HCT116 (cell line): ENCODE results near the gene ZFP92. TPM values are rescaled to one million over a fixed set of nuclear protein-coding genes. Genes with fewer than 3 reads are reported as not detected.

ENCODE experiments used
- ATAC-seq: fragments of 200-7000 bp; cut with Tn5 transposase; 2 replicates; pipeline ENCODE4 v1.9.1; 2020; ENCODE audit warnings: mild to moderate bottlenecking, moderate library complexity
- BruUV-seq: library from RNA; stranded (reverse); fragments of 400-500 nt; replicated peaks from 2 replicates; lab custom pipeline; 2021; lab: Mats Ljungman, UMichigan
- CTCF ChIA-PET: fragments of 300-600 bp; sonication (Branson Sonifier 250); formaldehyde crosslinking; loops from one replicate; lab custom pipeline; 2021; ENCODE audit warnings: antibody characterized with exemption; lab: Charles Lee
- POLR2A ChIA-PET: fragments of 300-600, 350-600 bp; sonication (Branson Sonifier 250); formaldehyde crosslinking; loops from one replicate; lab custom pipeline; 2021; ENCODE audit warnings: antibody characterized with exemption; lab: Charles Lee
- RAD21 ChIA-PET, 2 experiments: fragments of 300-600 bp; sonication (Branson Sonifier 250); formaldehyde crosslinking; loops; one replicate each; lab custom pipeline; 2023; ENCODE audit warnings: low total read pairs in 2 of 2; ENCODE audit not compliant: uncharacterized antibody in 2 of 2, unreplicated experiment in 2 of 2, low non-redundant PET in 1 of 2; lab: Charles Lee
- DNase-seq: peaks from one replicate; pipeline ENCODE4 v3.0.0-alpha.2; 2010; ENCODE audit warnings: low read depth, low spot score
- H2AFZ ChIP-seq: fragments of 200-600 bp; shearing (Covaris generic), sonication (generic); 2 replicates; pipeline ENCODE4 v1.6.1; 2017; ENCODE audit warnings: low read depth, mixed run types, mixed read lengths, antibody characterized with exemption, low read length; ENCODE audit not compliant: poor library complexity, severe bottlenecking
- H3K27ac ChIP-seq: 2 replicates; pipeline ENCODE4 v1.5.1; 2012; ENCODE audit warnings: low read depth, low read length
- H3K27me3 ChIP-seq: fragments of 200-600 bp; sonication (generic); 2 replicates; pipeline ENCODE4 v1.6.1; 2016; ENCODE audit warnings: mixed run types, low read length, mixed read lengths; ENCODE audit not compliant: insufficient read depth
- H3K36me3 ChIP-seq, 2 experiments: fragments of 200-500 bp in 1 of 2; fragments of 200-600 bp in 1 of 2; sonication (Bioruptor generic) in 1 of 2; sonication (generic) in 1 of 2; 2 replicates each; pipeline versions ENCODE4 v1.5.1 to v1.6.1; 2014 to 2016; ENCODE audit warnings: low read length in 2 of 2, inconsistent platforms in 1 of 2, mixed read lengths in 1 of 2, mixed run types in 1 of 2; ENCODE audit not compliant: insufficient read depth in 2 of 2, control insufficient read depth in 1 of 2
- H3K4me1 ChIP-seq, 2 experiments: fragments of 200-600 bp in 1 of 2; sonication (generic) in 1 of 2; 2 replicates each; pipeline versions ENCODE4 v1.5.1 to v1.6.1; 2012 to 2017; ENCODE audit warnings: low read length in 2 of 2, inconsistent platforms in 1 of 2, mild to moderate bottlenecking in 1 of 2, mixed read lengths in 1 of 2, mixed run types in 1 of 2, moderate library complexity in 1 of 2; ENCODE audit not compliant: insufficient read depth in 2 of 2, control insufficient read depth in 1 of 2
- H3K4me2 ChIP-seq: fragments of 200-600 bp; sonication (generic); 2 replicates; pipeline ENCODE4 v1.6.1; 2017; ENCODE audit warnings: mixed run types, low read length, mixed read lengths
- H3K4me3 ChIP-seq, 2 experiments: fragments of 200-600 bp in 1 of 2; sonication (generic) in 1 of 2; replicated peaks in 1 of 2; 2 replicates each; pipeline ENCODE4 v1.5.1; 2011 to 2016; ENCODE audit warnings: low read length in 2 of 2, control low read depth in 1 of 2, low read depth in 1 of 2, mild to moderate bottlenecking in 1 of 2, mixed read lengths in 1 of 2, mixed run types in 1 of 2
- H3K79me2 ChIP-seq: fragments of 200-600 bp; sonication (generic); 2 replicates; pipeline ENCODE4 v1.6.1; 2017; ENCODE audit warnings: mild to moderate bottlenecking, mixed run types, low read length, moderate library complexity, mixed read lengths; ENCODE audit not compliant: insufficient read depth
- H3K9ac ChIP-seq: fragments of 200-600 bp; sonication (generic); 2 replicates; pipeline ENCODE4 v1.6.1; 2016; ENCODE audit warnings: low read length, mixed read lengths
- H3K9me2 ChIP-seq: fragments of 200-600 bp; sonication (generic), shearing (Covaris generic); 2 replicates; pipeline ENCODE4 v1.6.1; 2017; ENCODE audit warnings: mixed run types, mild to moderate bottlenecking, moderate library complexity; ENCODE audit not compliant: insufficient read depth
- H3K9me3 ChIP-seq, 2 experiments: fragments of 200-500 bp in 1 of 2; fragments of 200-600 bp in 1 of 2; sonication (Bioruptor generic) in 1 of 2; sonication (generic) in 1 of 2; 2 replicates each; pipeline ENCODE4 v1.6.1; 2014 to 2017; ENCODE audit warnings: low read length in 2 of 2, mixed read lengths in 2 of 2, inconsistent platforms in 1 of 2, low read depth in 1 of 2, mild to moderate bottlenecking in 1 of 2, mixed run types in 1 of 2, moderate library complexity in 1 of 2; ENCODE audit not compliant: control insufficient read depth in 1 of 2, insufficient read depth in 1 of 2
- H4K20me1 ChIP-seq: fragments of 200-600 bp; sonication (generic), shearing (Covaris generic); 2 replicates; pipeline ENCODE4 v1.6.1; 2017; ENCODE audit warnings: mixed run types, mild to moderate bottlenecking, moderate library complexity; ENCODE audit not compliant: insufficient read depth
- CBX3 ChIP-seq: IDR thresholded peaks from 2 replicates; pipeline ENCODE4 v1.6.1; 2012; ENCODE audit warnings: low read depth
- CEBPB ChIP-seq: IDR thresholded peaks from 2 replicates; pipeline ENCODE4 v1.6.1; 2012; ENCODE audit warnings: low read depth
- EGR1 ChIP-seq: IDR thresholded peaks from 2 replicates; pipeline ENCODE4 v1.6.1; 2012; ENCODE audit warnings: low read depth
- ELF1 ChIP-seq: IDR thresholded peaks from 2 replicates; pipeline ENCODE4 v1.6.1; 2012; ENCODE audit warnings: low read depth, borderline replicate concordance
- EZH2 ChIP-seq: fragments of 200-600 bp; sonication (generic); IDR thresholded peaks from 2 replicates; pipeline ENCODE4 v1.6.1; 2017; ENCODE audit warnings: antibody characterized with exemption, mixed run types
- EZH2phosphoT487 ChIP-seq: fragments of 200-600 bp; IDR thresholded peaks from 2 replicates; pipeline ENCODE4 v1.6.1; 2018; ENCODE audit warnings: antibody characterized with exemption, borderline replicate concordance
- FOSL1 ChIP-seq: IDR thresholded peaks from 2 replicates; pipeline ENCODE4 v1.6.1; 2012; ENCODE audit warnings: low read depth
- JUND ChIP-seq: IDR thresholded peaks from 2 replicates; pipeline ENCODE4 v1.6.1; 2012
- MAX ChIP-seq: IDR thresholded peaks from 2 replicates; pipeline ENCODE4 v1.6.1; 2012
- POLR2A ChIP-seq: IDR thresholded peaks from 2 replicates; pipeline ENCODE4 v1.7.0; 2011; ENCODE audit warnings: borderline replicate concordance; ENCODE audit not compliant: insufficient read depth, insufficient read length; ENCODE audit errors: extremely low read depth
- RAD21 ChIP-seq: IDR thresholded peaks from 2 replicates; pipeline ENCODE4 v1.6.1; 2012; ENCODE audit warnings: low read depth, mild to moderate bottlenecking
- SIN3A ChIP-seq: IDR thresholded peaks from 2 replicates; pipeline ENCODE4 v1.6.1; 2012; ENCODE audit warnings: low read depth
- SRF ChIP-seq: IDR thresholded peaks from 2 replicates; pipeline ENCODE4 v1.6.1; 2012; ENCODE audit warnings: low read depth
- TCF7L2 ChIP-seq: IDR thresholded peaks from 2 replicates; pipeline ENCODE4 v1.7.0; 2011; ENCODE audit warnings: borderline replicate concordance, inconsistent platforms; ENCODE audit not compliant: insufficient read depth, insufficient read length; ENCODE audit errors: extremely low read depth
- ZFX ChIP-seq: fragments of 450-650 bp; IDR thresholded peaks from 2 replicates; pipeline ENCODE4 v1.6.1; 2017
- ZNF274 ChIP-seq: fragments of 200-500 bp; sonication (Bioruptor generic); IDR thresholded peaks from 2 replicates; pipeline ENCODE4 v1.6.1; 2014; ENCODE audit warnings: mild to moderate bottlenecking, low read depth, low read length, inconsistent platforms
- intact Hi-C: fragments of 100-400 bp; cut with micrococcal nuclease; formaldehyde crosslinking; loops from 2 replicates; pipeline ENCODE4 v1.10.0; 2022
- total RNA-seq: library from RNA; stranded (reverse); gene quantifications from one replicate; pipeline ENCODE4 v1.2.1, GENCODE V29; 2021; ENCODE audit not compliant: unreplicated experiment
- TF ChIP-seq, protein P1 (sequence below): IDR thresholded peaks from 2 replicates; pipeline ENCODE4 v1.6.1; 2011; ENCODE audit warnings: mild to moderate bottlenecking, low read length, moderate library complexity; ENCODE audit not compliant: insufficient replicate concordance; ENCODE audit errors: extremely low read depth
- TF ChIP-seq, protein P2 (sequence below): IDR thresholded peaks from 2 replicates; pipeline ENCODE4 v1.6.1; 2012

The ZFP92 gene
- total RNA-seq, 1 experiment from 2014 or later: not detected

- H3K36me3 ChIP-seq: no peaks in the 10 kb centered on the region
- BruUV-seq: no TSS peak
- H3K4me1 ChIP-seq: no peaks in the 10 kb centered on the region
- RAD21 ChIA-PET: no interaction called here
- no peaks in the 10 kb centered on the region for H3K79me2 ChIP-seq
- intact Hi-C loops: no loop called here
- no peaks in the 10 kb centered on the region for H3K27me3 ChIP-seq
- ATAC-seq (no peak), DNase-seq (no peak)
- no peak overlapping the region for H3K4me2 ChIP-seq
- POLR2A ChIA-PET: no interaction called here
- CTCF ChIA-PET: no interaction called here
- no peaks in the 10 kb centered on the region for H3K9me3 ChIP-seq
- no peak overlapping the region for H3K4me3 ChIP-seq
- no peak overlapping the region for H2AFZ ChIP-seq
- no peak for TF ChIP-seq ZNF274
- H3K9me2 ChIP-seq: no peaks in the 10 kb centered on the region
- H3K27ac ChIP-seq: no peak overlapping the region
- no peaks in the 10 kb centered on the region for H4K20me1 ChIP-seq
- H3K9ac ChIP-seq: no peak overlapping the region
Observed at GRCh38 chrX:153380691-153381090, 30.6 kb upstream of the ZFP92 start.

GRCh38 chrX:153381684-153382532 lies 29.4 kb upstream of the ZFP92 start:
- DNase-seq (no peak), ATAC-seq (no peak)
- H3K4me1 ChIP-seq: no peaks in the 10 kb centered on the region
- no peaks in the 10 kb centered on the region for H3K27me3 ChIP-seq
- ChIA-PET CTCF (no interaction called here), POLR2A (no interaction called here), RAD21 (no interaction called here)
- no TSS peak for BruUV-seq
- H2AFZ ChIP-seq: no peak overlapping the region
- no peaks in the 10 kb centered on the region for H3K9me2 ChIP-seq
- no peak overlapping the region for H3K4me3 ChIP-seq
- no peak overlapping the region for H3K27ac ChIP-seq
- H4K20me1 ChIP-seq: no peaks in the 10 kb centered on the region
- H3K4me2 ChIP-seq: no peak overlapping the region
- H3K9me3 ChIP-seq: no peaks in the 10 kb centered on the region
- no peaks in the 10 kb centered on the region for H3K36me3 ChIP-seq
- no peaks in the 10 kb centered on the region for H3K79me2 ChIP-seq
- no peak overlapping the region for H3K9ac ChIP-seq
- intact Hi-C loops: no loop called here
- TF ChIP-seq RAD21 (no peak), EZH2phosphoT487 (no peak), FOSL1 (no peak), ZNF274 (no peak), EGR1 (no peak), ELF1 (no peak), ZFX (no peak), SIN3A (no peak), TCF7L2 (no peak), EZH2 (no peak), JUND (no peak), CEBPB (no peak), CBX3 (no peak), POLR2A (no peak), SRF (no peak), MAX (no peak)
- TF ChIP-seq, protein P1, sequence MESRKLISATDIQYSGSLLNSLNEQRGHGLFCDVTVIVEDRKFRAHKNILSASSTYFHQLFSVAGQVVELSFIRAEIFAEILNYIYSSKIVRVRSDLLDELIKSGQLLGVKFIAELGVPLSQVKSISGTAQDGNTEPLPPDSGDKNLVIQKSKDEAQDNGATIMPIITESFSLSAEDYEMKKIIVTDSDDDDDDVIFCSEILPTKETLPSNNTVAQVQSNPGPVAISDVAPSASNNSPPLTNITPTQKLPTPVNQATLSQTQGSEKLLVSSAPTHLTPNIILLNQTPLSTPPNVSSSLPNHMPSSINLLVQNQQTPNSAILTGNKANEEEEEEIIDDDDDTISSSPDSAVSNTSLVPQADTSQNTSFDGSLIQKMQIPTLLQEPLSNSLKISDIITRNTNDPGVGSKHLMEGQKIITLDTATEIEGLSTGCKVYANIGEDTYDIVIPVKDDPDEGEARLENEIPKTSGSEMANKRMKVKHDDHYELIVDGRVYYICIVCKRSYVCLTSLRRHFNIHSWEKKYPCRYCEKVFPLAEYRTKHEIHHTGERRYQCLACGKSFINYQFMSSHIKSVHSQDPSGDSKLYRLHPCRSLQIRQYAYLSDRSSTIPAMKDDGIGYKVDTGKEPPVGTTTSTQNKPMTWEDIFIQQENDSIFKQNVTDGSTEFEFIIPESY: no peak
- TF ChIP-seq, protein P2, sequence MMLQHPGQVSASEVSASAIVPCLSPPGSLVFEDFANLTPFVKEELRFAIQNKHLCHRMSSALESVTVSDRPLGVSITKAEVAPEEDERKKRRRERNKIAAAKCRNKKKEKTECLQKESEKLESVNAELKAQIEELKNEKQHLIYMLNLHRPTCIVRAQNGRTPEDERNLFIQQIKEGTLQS: no peak
